ENCODE results near the gene FAT1.

The FAT1 gene

DNA sequence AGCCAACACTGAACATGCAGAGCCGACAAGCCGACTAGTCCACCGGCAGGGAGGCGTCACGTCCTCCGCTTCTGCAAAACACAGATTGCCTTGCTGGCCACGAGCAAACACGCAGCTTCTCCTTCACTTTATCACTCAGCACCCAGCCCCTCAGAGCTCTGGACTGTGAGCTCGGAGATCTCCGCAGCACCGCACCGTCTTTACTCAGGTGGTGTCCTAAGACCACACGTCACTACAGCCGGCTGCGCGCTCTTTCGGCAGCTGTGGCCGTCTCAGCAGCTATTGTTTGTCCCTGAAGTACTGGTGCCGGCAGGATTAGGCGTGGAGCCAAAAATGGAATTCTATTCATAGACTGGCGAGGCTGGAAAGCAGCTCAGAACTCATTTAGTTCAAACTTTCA lies 72.0 kb downstream of the FAT1 start:
- no peak for DNase-seq
- H3K36me3 Mint-ChIP-seq (ENCODE audit: low read depth) = no peaks in the 10 kb centered on the region
- no peak overlapping the region for H3K4me3 Mint-ChIP-seq
- H3K9me3 Mint-ChIP-seq = peaks cover 4% of the 10 kb centered on the region
- H3K27ac Mint-ChIP-seq = no peak overlapping the region
- H3K27me3 Mint-ChIP-seq = peaks cover 4% of the 10 kb centered on the region
- H3K4me1 Mint-ChIP-seq (ENCODE audit: low read depth) = no peaks in the 10 kb centered on the region

DNA sequence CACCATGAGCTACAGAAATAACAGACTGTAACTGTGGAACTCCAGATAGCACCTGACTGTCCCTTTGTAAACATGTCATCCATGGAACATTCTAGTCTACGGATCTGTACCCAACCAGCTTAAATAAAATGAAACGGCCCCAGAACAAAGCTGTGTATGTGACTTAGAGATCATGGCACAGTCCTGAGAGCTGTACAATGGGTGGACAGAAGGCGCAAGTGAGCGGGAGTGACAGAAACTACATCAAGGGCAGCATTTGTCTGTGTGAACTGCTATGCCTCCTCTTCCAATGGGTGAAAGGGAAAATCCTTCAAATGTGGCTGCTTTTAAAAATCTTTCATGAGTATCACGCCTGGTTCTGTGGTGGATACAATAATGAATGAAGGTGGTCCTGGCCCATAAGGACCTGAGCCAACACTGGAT lies 72.5 kb downstream of the FAT1 start:
- Mint-ChIP-seq H3K27me3 (peaks cover 4% of the 10 kb centered on the region), H3K27ac (no peak overlapping the region), H3K9me3 (peaks cover 4% of the 10 kb centered on the region), H3K36me3 (ENCODE audit: low read depth) (no peaks in the 10 kb centered on the region), H3K4me3 (no peak overlapping the region), H3K4me1 (ENCODE audit: low read depth) (no peaks in the 10 kb centered on the region)
- no peak for DNase-seq

DNA sequence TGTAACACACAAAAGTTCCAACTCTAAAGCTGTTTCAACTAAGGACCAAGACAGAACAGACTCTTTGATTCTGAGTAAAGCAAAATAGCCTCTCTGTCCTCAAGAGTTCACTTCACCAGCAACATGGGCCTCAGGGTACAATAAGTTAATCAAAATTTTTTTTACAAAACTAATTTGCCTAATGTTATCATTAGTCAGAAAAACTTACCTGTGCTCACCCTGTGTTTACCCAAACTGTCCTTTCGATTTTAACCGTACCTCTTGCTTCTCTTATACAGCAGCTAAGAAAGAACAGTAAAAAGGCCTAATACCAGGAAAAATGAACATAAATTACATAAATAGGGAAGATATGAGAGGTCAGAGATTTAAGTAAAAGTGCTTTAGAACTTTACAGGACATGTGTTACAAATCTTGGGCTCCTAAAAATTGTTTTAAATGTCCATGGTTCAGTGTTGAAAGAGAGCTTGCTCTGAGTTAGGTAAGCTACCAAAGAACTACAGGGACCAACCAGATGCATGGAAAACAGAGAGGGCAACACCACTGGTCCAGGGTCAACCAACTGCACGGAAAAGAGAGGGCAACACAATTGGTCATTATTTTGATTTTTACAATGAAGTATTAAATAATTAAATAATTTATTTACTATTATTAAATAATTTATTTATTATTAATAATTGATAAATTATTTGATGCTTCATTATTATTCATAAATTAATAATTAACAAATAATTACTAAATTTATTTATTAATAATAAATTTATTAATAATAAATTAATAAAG lies 73.1 kb downstream of the FAT1 start:
- Mint-ChIP-seq H3K4me1 (ENCODE audit: low read depth) (no peaks in the 10 kb centered on the region), H3K27me3 (peaks cover 4% of the 10 kb centered on the region), H3K9me3 (peaks cover 4% of the 10 kb centered on the region), H3K36me3 (ENCODE audit: low read depth) (no peaks in the 10 kb centered on the region), H3K27ac (no peak overlapping the region), H3K4me3 (no peak overlapping the region)
- DNase-seq = no peak

DNA sequence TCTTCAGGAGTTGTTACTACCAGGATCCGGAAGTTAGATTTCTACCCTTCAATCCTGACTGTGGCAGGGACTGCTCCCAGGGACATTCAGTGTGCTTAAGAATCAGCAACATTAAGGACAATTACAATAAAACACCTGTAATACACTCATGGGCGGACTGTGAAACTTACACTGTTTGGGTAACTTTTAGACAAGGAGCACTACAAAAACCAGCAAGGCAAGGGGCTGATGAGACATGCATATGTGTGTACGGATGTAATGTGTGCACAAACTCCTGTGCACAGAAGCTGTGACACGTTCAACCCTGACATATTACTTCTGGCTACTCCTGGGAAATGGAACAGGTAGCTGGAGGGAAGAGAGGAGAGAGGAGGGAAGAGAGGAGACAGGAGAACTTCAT lies 75.8 kb downstream of the FAT1 start:
- Mint-ChIP-seq H3K27me3 (peaks cover 4% of the 10 kb centered on the region), H3K36me3 (ENCODE audit: low read depth) (no peaks in the 10 kb centered on the region), H3K4me1 (ENCODE audit: low read depth) (no peaks in the 10 kb centered on the region), H3K27ac (no peak overlapping the region), H3K9me3 (peaks cover 8% of the 10 kb centered on the region), H3K4me3 (no peak overlapping the region)
- DNase-seq = no peak

DNA sequence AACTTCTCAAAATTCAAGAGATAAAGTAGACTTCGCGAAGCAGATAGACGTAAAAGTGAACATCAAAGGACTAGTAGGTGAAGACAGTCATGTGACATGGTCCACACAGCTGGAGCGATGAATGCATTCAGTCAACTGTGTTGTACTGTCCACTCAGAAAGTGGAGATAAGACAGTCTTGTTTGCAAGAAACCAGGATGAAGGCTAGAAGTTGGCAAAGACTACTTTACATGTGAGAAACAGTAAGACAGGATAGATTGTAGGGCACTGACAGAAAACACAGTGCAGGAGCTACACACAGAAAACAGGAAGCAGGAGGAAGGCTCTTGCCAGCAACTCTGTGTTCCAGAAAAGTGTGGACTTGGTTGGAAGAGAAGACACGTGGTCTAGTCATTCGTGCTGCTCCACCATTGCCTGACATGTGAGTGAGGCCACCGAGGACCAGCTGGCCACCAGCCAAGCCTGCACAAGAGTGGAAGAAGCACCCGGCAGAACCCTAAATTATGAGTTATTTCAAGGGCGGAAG lies 78.9 kb downstream of the FAT1 start:
- Mint-ChIP-seq H3K9me3 (peaks cover 4% of the 10 kb centered on the region), H3K27ac (no peak overlapping the region), H3K4me1 (ENCODE audit: low read depth) (no peaks in the 10 kb centered on the region), H3K36me3 (ENCODE audit: low read depth) (no peaks in the 10 kb centered on the region), H3K27me3 (no peaks in the 10 kb centered on the region), H3K4me3 (no peak overlapping the region)
- no peak for DNase-seq

DNA sequence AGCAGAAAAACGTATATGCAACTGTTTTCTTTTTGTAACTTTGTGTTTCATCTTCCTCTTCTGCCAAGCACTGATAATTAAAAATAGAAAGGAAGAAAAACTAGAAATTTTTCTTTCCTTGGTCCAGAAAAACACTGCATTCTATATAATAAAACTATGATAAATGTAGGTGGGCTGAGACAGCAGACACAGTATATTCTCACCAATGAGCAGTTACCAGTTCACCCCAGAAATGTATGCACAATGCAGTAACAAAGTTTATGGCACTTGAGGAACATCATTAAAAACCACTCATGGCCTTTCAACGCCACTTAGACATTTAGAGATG lies 79.4 kb downstream of the FAT1 start:
- peaks cover 4% of the 10 kb centered on the region for H3K9me3 Mint-ChIP-seq
- DNase-seq = no peak
- H3K4me1 Mint-ChIP-seq (ENCODE audit: low read depth) = no peaks in the 10 kb centered on the region
- H3K4me3 Mint-ChIP-seq = no peak overlapping the region
- H3K27ac Mint-ChIP-seq = no peak overlapping the region
- no peaks in the 10 kb centered on the region for H3K27me3 Mint-ChIP-seq
- no peaks in the 10 kb centered on the region for H3K36me3 Mint-ChIP-seq (ENCODE audit: low read depth)

DNA sequence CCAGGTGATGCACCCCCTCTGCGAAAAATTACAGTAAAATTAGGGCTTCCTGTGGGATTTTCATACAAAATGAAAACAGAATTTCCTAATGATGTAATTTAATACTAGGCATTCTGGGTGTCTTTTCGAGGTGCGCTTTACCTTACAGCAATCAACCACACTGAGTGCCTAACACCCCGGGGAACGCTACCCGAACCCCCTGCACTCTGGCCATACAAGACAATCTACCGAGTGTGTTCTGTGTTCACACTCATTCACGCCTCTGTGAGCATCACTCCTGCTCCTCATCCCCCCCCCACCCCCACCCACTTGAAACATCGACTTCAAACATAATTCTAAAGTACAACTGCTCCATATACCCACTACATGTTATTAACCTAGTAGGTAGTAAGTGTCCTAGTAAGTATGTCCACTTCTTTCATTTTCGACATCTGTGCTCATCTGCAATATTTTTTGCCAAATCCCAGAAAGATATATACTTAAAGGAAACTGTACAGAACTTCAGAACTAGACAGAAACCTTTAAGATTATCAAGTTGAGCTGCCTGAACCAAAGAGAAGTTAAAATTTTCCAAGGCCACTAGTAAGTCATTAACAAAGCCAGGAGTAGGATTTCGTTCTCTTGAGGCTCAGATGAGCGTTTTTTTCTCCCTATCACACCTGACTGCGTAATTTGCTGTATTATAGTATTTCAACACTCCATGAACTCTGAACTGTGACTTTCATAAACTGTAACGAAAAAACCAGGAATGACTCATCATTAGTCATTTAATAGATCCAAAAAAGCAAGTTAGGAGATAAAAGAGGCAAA lies 80.0 kb downstream of the FAT1 start:
- Mint-ChIP-seq H3K27ac (no peak overlapping the region), H3K4me1 (ENCODE audit: low read depth) (no peaks in the 10 kb centered on the region), H3K36me3 (ENCODE audit: low read depth) (no peaks in the 10 kb centered on the region), H3K9me3 (peaks cover 4% of the 10 kb centered on the region), H3K4me3 (no peak overlapping the region), H3K27me3 (no peaks in the 10 kb centered on the region)
- DNase-seq = no peak

DNA sequence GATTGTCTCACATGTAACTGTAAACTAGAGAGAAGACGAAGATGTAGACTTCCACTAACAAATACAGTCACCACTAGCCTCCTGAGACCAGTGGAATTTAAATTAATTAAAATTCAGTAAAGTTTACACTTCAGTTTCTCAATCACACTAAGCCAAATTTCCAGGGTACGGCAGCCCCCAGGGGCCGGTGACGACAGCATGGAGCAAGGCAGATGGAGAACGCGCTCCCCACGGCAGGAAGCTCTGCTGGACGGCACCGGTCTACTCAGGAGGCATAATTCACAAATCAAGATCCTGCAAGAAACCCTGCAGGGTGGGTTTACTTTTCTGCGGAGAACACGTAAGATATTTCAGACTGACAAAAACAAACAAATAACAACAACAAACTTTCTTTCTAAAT lies 80.7 kb downstream of the FAT1 start:
- Mint-ChIP-seq H3K4me3 (no peak overlapping the region), H3K27ac (no peak overlapping the region), H3K27me3 (no peaks in the 10 kb centered on the region), H3K9me3 (peaks cover 4% of the 10 kb centered on the region), H3K4me1 (ENCODE audit: low read depth) (no peaks in the 10 kb centered on the region), H3K36me3 (ENCODE audit: low read depth) (no peaks in the 10 kb centered on the region)
- DNase-seq = no peak

DNA sequence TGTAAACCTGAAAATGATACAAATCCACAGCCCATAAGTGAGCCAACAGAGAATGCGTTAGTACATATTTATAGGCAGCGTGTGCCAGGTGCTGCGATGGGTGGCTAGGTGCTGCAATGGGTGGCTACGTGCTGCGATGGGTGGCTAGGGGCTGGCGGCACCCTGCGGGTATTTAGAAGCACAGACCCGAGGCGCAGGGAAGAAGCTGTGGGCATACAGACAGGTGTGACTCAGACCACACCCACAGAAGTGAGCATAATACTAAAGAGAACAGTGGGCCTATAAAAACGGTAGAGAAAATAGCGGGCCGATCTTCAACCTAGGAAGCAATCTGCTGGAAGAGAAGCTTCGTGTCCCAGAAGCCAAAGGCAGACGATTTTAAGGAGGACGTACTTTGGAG lies 81.1 kb downstream of the FAT1 start:
- Mint-ChIP-seq H3K4me1 (ENCODE audit: low read depth) (no peaks in the 10 kb centered on the region), H3K36me3 (ENCODE audit: low read depth) (no peaks in the 10 kb centered on the region), H3K4me3 (no peak overlapping the region), H3K27ac (no peak overlapping the region), H3K27me3 (no peaks in the 10 kb centered on the region), H3K9me3 (peaks cover 4% of the 10 kb centered on the region)
- no peak for DNase-seq

DNA sequence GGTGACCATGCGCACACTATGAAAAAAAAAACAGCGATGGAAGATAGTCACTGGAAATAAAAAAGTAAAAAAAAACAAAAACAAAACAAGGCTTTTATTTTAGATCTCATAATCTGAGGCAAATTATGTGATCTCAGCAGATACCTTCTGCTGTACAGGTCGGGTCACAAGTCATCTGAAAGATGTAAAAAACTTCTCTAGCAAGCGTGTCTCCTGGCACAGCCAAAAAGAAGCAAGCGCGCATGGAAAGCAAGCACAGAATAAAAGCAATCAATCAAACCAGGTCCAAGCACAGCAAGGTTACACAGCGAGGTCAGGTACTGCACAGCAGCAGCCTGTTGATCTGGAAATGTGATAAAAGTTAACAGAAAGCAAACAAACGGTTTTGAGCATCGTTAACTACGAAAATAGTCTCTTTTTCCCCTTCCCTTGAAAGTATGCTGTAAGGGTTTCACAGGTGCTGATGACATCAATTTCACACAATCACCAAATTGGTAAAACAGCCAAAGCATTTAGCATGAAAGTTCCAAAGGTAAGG lies 89.0 kb downstream of the FAT1 start:
- no peaks in the 10 kb centered on the region for H3K27me3 Mint-ChIP-seq
- H3K27ac Mint-ChIP-seq = no peak overlapping the region
- no peak for DNase-seq
- no peak overlapping the region for H3K4me3 Mint-ChIP-seq
- H3K9me3 Mint-ChIP-seq = peaks cover 2% of the 10 kb centered on the region
- H3K36me3 Mint-ChIP-seq (ENCODE audit: low read depth) = no peaks in the 10 kb centered on the region
- no peaks in the 10 kb centered on the region for H3K4me1 Mint-ChIP-seq (ENCODE audit: low read depth)

DNA sequence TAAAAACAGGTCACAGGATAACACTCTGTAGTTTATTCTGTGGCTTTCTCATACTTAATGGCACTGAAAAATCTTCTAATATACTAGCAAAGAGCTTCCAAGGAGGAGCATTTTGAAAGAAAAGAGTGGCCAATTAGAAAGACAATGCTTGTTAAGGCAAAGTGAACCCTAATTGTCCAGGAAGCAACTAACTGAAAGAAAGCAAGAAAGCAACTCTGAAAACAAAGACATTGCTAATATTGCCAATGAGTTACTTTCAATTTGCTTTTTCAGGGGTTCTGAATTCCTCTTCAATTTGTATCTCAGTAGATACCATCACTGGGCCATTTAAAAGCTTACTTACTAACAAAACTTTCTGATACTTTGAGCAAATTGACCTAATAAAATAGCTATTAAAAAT lies 89.8 kb downstream of the FAT1 start:
- H3K36me3 Mint-ChIP-seq (ENCODE audit: low read depth) = no peaks in the 10 kb centered on the region
- H3K9me3 Mint-ChIP-seq = peaks cover 4% of the 10 kb centered on the region
- no peak for DNase-seq
- no peak overlapping the region for H3K27ac Mint-ChIP-seq
- no peaks in the 10 kb centered on the region for H3K27me3 Mint-ChIP-seq
- H3K4me3 Mint-ChIP-seq = no peak overlapping the region
- no peaks in the 10 kb centered on the region for H3K4me1 Mint-ChIP-seq (ENCODE audit: low read depth)

DNA sequence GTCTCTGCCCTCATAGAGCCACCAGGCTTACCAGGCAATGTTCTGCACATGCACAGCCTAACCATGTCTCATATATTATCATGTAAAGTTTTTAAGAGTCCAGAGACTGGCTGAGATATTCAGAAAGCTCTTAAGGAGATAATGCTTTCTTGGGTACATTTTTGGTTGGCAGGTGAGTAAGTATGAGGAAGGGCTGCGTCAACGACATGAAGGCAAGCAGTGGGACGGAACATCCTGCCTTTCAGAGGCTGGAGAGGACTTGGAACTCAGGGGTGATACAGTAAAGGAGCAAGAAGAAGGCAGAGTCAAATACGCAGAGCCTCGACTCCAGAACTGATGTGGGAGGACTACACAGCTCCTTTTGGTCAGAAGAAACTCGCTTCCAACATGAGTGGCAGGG lies 93.5 kb downstream of the FAT1 start:
- Mint-ChIP-seq H3K4me3 (no peak overlapping the region), H3K27me3 (no peaks in the 10 kb centered on the region), H3K9me3 (peaks cover 7% of the 10 kb centered on the region), H3K4me1 (ENCODE audit: low read depth) (peaks cover 7% of the 10 kb centered on the region), H3K27ac (no peak overlapping the region), H3K36me3 (ENCODE audit: low read depth) (no peaks in the 10 kb centered on the region)
- no peak for DNase-seq

DNA sequence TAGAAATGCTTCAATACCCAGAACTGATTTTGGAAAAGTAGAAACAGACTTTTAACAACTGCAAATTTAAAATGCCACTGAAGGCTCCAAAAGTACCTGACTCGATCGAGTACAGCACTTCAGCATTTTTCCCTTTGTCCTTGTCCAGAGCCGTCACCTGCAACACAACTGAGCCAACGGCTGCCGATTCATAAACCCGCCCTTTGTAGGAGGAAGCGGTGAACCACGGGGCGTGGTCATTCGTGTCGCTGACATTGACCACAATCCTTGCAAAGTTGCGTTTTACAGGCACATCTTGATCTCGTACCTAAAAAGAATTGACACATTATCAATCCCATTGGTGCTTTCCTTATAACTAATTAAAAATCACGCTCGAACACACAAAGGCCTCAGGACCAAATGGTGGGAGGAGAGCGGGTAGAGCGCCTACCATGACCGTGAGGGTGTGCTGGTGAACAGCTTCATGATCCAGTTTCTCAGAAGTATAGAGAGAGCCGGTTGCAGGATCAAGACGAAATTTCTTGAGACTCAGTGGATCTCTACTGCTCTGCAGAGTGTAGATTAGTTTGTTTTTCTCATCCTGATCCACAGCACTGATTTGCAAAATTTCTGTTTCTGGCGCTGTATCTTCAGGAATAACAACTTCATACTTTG lies 95.5 kb downstream of the FAT1 start:
- H3K4me1 Mint-ChIP-seq (ENCODE audit: low read depth) = peaks cover 7% of the 10 kb centered on the region
- H3K9me3 Mint-ChIP-seq = peaks cover 7% of the 10 kb centered on the region
- H3K4me3 Mint-ChIP-seq = no peak overlapping the region
- H3K27me3 Mint-ChIP-seq = no peaks in the 10 kb centered on the region
- no peak overlapping the region for H3K27ac Mint-ChIP-seq
- no peaks in the 10 kb centered on the region for H3K36me3 Mint-ChIP-seq (ENCODE audit: low read depth)
- no peak for DNase-seq

DNA sequence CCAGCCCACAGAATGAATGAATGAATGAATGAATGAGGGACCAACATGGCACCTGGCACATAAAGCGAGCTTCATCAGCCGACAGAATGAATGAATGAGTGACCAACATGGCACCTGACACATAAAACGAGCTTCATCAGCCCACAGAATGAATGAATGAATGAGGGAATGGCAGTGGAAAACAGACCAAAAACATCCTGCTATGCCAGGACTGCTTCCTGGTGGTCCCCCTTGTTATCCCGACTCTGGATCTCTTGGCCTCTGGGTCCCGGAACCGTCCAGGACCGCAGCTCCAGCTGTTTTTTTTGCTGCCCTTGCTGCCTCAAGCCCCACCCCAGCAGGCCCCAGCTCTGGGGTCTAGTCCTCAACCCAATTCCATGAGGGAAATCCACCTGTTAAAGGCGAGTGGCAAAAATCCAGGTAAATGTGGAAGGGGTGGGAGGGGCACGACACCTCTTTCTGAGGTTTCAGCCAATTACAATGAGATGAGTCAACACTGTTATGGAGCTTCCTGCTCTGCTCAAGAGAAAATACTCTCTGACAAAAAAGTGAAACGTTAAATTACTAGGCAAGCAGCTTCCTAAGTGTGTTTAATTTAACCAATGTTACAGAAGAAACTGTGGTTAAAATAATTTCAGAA lies 96.3 kb downstream of the FAT1 start:
- no peak for DNase-seq
- no peak overlapping the region for H3K27ac Mint-ChIP-seq
- no peak overlapping the region for H3K4me3 Mint-ChIP-seq
- peaks cover 7% of the 10 kb centered on the region for H3K4me1 Mint-ChIP-seq (ENCODE audit: low read depth)
- no peaks in the 10 kb centered on the region for H3K27me3 Mint-ChIP-seq
- H3K9me3 Mint-ChIP-seq = peaks cover 7% of the 10 kb centered on the region
- H3K36me3 Mint-ChIP-seq (ENCODE audit: low read depth) = no peaks in the 10 kb centered on the region

Data from activated T-cell treated with anti-CD3 and anti-CD28 coated beads, Interleukin-2, amount 50 U/mL, for 24 hours (primary cell).